Tibial nerve (tissue), 4 donors: ENCODE measurements around the gene BCL3.
"Not testable (repeated sequence)": the region's sequence is repeated elsewhere in the genome, so short reads cannot be mapped to it uniquely, and the experiment has no call there.

Experiments used
- EP300 ChIP-seq, 2 donors: sonication (generic); formaldehyde crosslinking; IDR thresholded peaks; one replicate each; pipeline ENCODE4 v1.6.1; 2017; ENCODE audit warnings: antibody characterized with exemption in 2 of 2, mild to moderate bottlenecking in 1 of 2
- TF ChIP-seq, protein P1 (sequence below), 5 experiments: fragments of 200-600 bp in 3 of 5; fragments of 450-650 bp in 2 of 5; sonication (generic) in 3 of 5; IDR thresholded peaks; one replicate each; pipeline ENCODE4 v1.5.1; 2016 to 2019; ENCODE audit warnings: antibody characterized with exemption in 5 of 5, mild to moderate bottlenecking in 3 of 5, moderate library complexity in 2 of 5

DNA sequence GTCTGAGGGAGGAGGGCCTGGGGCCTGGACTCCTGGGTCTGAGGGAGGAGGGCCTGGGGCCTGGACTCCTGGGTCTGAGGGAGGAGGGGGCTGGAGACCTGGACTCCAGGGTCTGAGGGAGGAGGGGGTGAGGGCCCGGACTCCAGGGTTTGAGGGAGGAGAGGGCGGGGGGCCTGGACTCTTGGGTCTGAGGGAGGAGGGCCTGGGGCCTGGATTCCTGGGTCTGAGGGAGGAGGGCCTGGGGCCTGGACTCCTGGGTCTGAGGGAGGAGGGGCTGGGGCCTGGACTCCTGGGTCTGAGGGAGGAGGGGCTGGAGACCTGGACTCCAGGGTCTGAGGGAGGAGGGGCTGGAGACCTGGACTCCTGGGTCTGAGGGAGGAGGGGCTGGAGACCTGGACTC, 33.2 kb downstream of the BCL3 start:
- TF ChIP-seq, protein P1, sequence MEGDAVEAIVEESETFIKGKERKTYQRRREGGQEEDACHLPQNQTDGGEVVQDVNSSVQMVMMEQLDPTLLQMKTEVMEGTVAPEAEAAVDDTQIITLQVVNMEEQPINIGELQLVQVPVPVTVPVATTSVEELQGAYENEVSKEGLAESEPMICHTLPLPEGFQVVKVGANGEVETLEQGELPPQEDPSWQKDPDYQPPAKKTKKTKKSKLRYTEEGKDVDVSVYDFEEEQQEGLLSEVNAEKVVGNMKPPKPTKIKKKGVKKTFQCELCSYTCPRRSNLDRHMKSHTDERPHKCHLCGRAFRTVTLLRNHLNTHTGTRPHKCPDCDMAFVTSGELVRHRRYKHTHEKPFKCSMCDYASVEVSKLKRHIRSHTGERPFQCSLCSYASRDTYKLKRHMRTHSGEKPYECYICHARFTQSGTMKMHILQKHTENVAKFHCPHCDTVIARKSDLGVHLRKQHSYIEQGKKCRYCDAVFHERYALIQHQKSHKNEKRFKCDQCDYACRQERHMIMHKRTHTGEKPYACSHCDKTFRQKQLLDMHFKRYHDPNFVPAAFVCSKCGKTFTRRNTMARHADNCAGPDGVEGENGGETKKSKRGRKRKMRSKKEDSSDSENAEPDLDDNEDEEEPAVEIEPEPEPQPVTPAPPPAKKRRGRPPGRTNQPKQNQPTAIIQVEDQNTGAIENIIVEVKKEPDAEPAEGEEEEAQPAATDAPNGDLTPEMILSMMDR (IDR thresholded peaks at IDR 0.05): not testable (repeated sequence)
- not testable (repeated sequence) for TF ChIP-seq EP300 (IDR thresholded peaks at IDR 0.05)
